ACHN (cell line): Measurements from ENCODE around the gene RPL39L.

ENCODE experiments used
- DNase-seq: peaks from one replicate; pipeline ENCODE4 v3.0.0-alpha.2; 2015
- in situ Hi-C: cut with HindIII; loops from 2 replicates; pipeline ENCODE4 v1.10.0; 2017; ENCODE audit warnings: low sequenced_read_pairs, low pct_ligation_motif_present, low pct_unique_long_range_greater_than_20kb

Gene RPL39L

GRCh38 chr3:187104933-187105332 lies 34.4 kb downstream of the RPL39L start:
- in situ Hi-C loops: no loop called here
- DNase-seq: no peak

GRCh38 chr3:187104342-187104741 lies 35.0 kb downstream of the RPL39L start:
- DNase-seq: no peak
- in situ Hi-C loops: no loop called here

- no peak for DNase-seq
- in situ Hi-C loops: no loop called here
Measured at GRCh38 chr3:187103251-187103650, 36.0 kb downstream of the RPL39L start.

- DNase-seq: no peak
- in situ Hi-C loops: no loop called here
Measured at GRCh38 chr3:187102073-187102634, 37.1 kb downstream of the RPL39L start.

GRCh38 chr3:187101184-187102072 lies 37.9 kb downstream of the RPL39L start:
- peak; percentile 21 for DNase-seq
- in situ Hi-C loops: no loop called here

- in situ Hi-C loops: no loop called here
- no peak for DNase-seq
Measured at GRCh38 chr3:187098923-187099512, 40.3 kb downstream of the RPL39L start.

- in situ Hi-C loops: no loop called here
- no peak for DNase-seq
Measured at GRCh38 chr3:187093320-187093719, 46.0 kb downstream of the RPL39L start.

GRCh38 chr3:187088701-187089100 lies 50.6 kb downstream of the RPL39L start:
- DNase-seq: no peak
- in situ Hi-C loops: no loop called here

GRCh38 chr3:187086831-187087230 lies 52.5 kb downstream of the RPL39L start:
- DNase-seq: no peak
- in situ Hi-C loops: no loop called here

GRCh38 chr3:187085933-187086332 lies 53.4 kb downstream of the RPL39L start:
- in situ Hi-C loops: no loop called here
- DNase-seq: peak; percentile 18

- in situ Hi-C loops: no loop called here
- no peak for DNase-seq
Measured at GRCh38 chr3:187085021-187085666, 54.2 kb downstream of the RPL39L start.

- DNase-seq: no peak
- in situ Hi-C loops: no loop called here
Measured at GRCh38 chr3:187084580-187084979, 54.7 kb downstream of the RPL39L start.

GRCh38 chr3:187084126-187084525 lies 55.2 kb downstream of the RPL39L start:
- in situ Hi-C loops: no loop called here
- DNase-seq: no peak

GRCh38 chr3:187082758-187083375 lies 56.4 kb downstream of the RPL39L start:
- DNase-seq: no peak
- in situ Hi-C loops: no loop called here

GRCh38 chr3:187080799-187081450 lies 58.4 kb downstream of the RPL39L start:
- in situ Hi-C loops: no loop called here
- DNase-seq: no peak

- in situ Hi-C loops: no loop called here
Measured at GRCh38 chr3:187079090-187080022, 59.9 kb downstream of the RPL39L start.

GRCh38 chr3:187077537-187077936 lies 61.8 kb downstream of the RPL39L start:
- in situ Hi-C loops: no loop called here
- DNase-seq: no peak

More at GRCh38 chr3:187079090-187080022, 59.9 kb downstream of the RPL39L start:
- no peak for DNase-seq
